ENCODE measurements around the gene LDB2.

The LDB2 gene

DNA sequence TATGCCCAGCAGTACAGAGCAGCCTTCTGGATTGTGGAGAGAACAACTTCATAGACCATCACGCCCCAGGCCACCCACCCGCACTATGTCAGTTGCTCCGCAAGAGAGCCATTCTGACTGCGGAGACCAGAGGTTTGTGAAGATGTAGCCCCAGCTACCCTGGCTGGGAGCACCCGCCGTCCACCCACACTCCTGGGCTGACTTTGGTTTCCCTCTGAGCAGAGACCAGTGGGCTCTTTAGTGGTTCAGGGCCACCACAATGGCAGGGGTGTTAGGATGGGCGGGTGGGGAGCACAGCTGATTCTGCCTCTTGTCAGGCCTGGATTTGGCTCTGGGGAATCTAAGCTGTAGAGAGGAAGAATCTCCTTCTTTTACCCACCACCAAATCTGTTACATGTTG is 313.4 kb downstream of the LDB2 start:
- DNase-seq (ENCODE audit: low read depth): no peak
- Histone ChIP-seq H3K4me3 (ENCODE audit: low read length) (no peak overlapping the region), H3K36me3 (ENCODE audit: control insufficient read depth, insufficient read depth, low read length, severe bottlenecking) (no peaks in the 10 kb centered on the region), H3K9me3 (ENCODE audit: control insufficient read depth, low read length) (no peaks in the 10 kb centered on the region), H3K4me1 (ENCODE audit: control insufficient read depth, insufficient read depth, low read length) (peaks cover 10% of the 10 kb centered on the region), H3K27me3 (replicated peaks; ENCODE audit: control insufficient read depth, insufficient read depth, low read length) (no peaks in the 10 kb centered on the region), H3K9ac (ENCODE audit: low read length) (no peak overlapping the region)

DNA sequence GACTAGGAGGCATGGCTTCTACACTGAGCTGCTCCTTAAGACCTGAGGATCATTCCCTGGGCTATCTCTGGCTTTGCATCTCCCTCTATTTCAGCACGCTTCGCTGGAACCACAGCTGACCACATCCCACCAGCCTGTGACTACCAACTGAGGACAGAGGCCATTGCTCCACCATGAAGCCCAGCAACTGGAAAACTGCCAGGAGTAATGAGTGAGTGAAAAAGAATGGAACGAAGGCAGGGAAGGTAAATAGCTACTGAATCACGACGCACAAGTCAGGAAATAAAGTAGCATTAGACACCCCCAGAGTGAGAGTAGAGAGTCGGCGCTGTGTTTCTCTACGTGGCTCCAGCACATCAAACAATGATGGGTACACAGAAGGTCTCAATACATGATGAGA is 314.7 kb downstream of the LDB2 start:
- Histone ChIP-seq H3K27me3 (replicated peaks; ENCODE audit: control insufficient read depth, insufficient read depth, low read length) (no peaks in the 10 kb centered on the region), H3K36me3 (ENCODE audit: control insufficient read depth, insufficient read depth, low read length, severe bottlenecking) (no peaks in the 10 kb centered on the region), H3K9me3 (ENCODE audit: control insufficient read depth, low read length) (no peaks in the 10 kb centered on the region), H3K4me3 (ENCODE audit: low read length) (no peak overlapping the region), H3K9ac (ENCODE audit: low read length) (no peak overlapping the region), H3K4me1 (ENCODE audit: control insufficient read depth, insufficient read depth, low read length) (peaks cover 10% of the 10 kb centered on the region)
- DNase-seq (ENCODE audit: low read depth): peak; percentile 22

DNA sequence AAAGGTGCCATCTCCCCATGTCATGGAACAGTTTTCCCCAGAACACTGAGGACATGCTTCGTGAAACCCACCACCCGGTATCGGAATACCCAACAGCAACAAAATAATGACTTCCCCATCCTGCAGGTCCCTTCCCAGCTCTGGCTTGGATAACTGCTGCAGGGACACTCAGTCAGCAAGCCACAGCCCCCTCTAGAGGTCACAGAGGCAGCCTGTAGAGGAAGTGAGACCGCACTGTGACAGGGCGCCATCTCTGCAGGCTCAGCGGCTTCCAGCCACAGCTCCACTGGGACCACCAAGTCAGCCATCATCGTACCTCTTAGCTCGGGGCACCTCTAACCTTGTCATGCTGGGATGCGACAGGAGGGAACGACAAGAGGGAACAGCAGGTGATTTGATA is 315.9 kb downstream of the LDB2 start:
- H3K27me3 ChIP-seq (replicated peaks; ENCODE audit: control insufficient read depth, insufficient read depth, low read length): no peaks in the 10 kb centered on the region
- DNase-seq (ENCODE audit: low read depth): no peak
- no peaks in the 10 kb centered on the region for H3K36me3 ChIP-seq (ENCODE audit: control insufficient read depth, insufficient read depth, low read length, severe bottlenecking)
- no peak overlapping the region for H3K4me3 ChIP-seq (ENCODE audit: low read length)
- no peaks in the 10 kb centered on the region for H3K9me3 ChIP-seq (ENCODE audit: control insufficient read depth, low read length)
- H3K4me1 ChIP-seq (ENCODE audit: control insufficient read depth, insufficient read depth, low read length): peaks cover 10% of the 10 kb centered on the region
- H3K9ac ChIP-seq (ENCODE audit: low read length): no peak overlapping the region

DNA sequence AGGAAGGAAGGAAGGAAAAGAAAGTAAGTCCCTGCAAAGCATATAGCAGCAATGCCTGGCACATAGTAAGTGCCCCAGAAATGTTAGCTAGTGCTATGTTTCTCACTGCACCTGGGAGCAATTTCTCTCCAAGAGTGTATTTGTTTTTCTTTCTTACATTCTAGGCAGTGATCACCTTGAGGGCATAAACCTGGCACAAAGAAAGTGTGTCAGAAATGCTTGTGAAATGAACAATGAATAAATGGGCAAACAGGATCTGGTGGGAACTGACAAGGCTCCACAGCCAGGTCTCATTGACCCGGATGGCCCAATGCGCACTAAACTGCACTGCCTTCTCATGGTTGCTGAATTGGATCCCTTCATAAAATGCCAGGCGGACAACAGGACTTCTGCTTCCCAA is 316.4 kb downstream of the LDB2 start:
- Histone ChIP-seq H3K4me3 (ENCODE audit: low read length) (no peak overlapping the region), H3K4me1 (ENCODE audit: control insufficient read depth, insufficient read depth, low read length) (peaks cover 10% of the 10 kb centered on the region), H3K9ac (ENCODE audit: low read length) (no peak overlapping the region), H3K9me3 (ENCODE audit: control insufficient read depth, low read length) (no peaks in the 10 kb centered on the region), H3K36me3 (ENCODE audit: control insufficient read depth, insufficient read depth, low read length, severe bottlenecking) (no peaks in the 10 kb centered on the region), H3K27me3 (replicated peaks; ENCODE audit: control insufficient read depth, insufficient read depth, low read length) (no peaks in the 10 kb centered on the region)
- DNase-seq (ENCODE audit: low read depth): no peak

DNA sequence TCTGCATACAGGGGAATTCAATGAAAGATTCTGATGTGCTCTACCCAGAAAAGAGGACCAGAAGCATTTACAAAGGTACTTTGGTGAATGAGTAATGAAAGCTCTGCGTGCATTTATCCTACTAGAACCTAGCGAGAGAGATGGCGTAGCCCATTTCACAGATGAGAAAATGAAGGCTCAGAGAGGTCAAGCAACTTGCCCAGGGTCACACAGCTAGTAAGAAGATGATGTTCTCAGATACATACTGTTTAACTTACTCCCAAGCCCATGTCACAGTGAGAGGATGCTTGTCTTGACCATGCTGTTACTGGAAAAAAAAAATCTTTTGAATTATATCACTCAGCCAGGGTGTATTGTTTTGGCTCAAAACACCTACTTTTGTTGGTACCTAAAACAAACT is 317.3 kb downstream of the LDB2 start:
- no peaks in the 10 kb centered on the region for H3K9me3 ChIP-seq (ENCODE audit: control insufficient read depth, low read length)
- no peak overlapping the region for H3K4me3 ChIP-seq (ENCODE audit: low read length)
- no peak overlapping the region for H3K9ac ChIP-seq (ENCODE audit: low read length)
- DNase-seq (ENCODE audit: low read depth): no peak
- peaks cover 8% of the 10 kb centered on the region for H3K4me1 ChIP-seq (ENCODE audit: control insufficient read depth, insufficient read depth, low read length)
- H3K36me3 ChIP-seq (ENCODE audit: control insufficient read depth, insufficient read depth, low read length, severe bottlenecking): no peaks in the 10 kb centered on the region
- no peaks in the 10 kb centered on the region for H3K27me3 ChIP-seq (replicated peaks; ENCODE audit: control insufficient read depth, insufficient read depth, low read length)

DNA sequence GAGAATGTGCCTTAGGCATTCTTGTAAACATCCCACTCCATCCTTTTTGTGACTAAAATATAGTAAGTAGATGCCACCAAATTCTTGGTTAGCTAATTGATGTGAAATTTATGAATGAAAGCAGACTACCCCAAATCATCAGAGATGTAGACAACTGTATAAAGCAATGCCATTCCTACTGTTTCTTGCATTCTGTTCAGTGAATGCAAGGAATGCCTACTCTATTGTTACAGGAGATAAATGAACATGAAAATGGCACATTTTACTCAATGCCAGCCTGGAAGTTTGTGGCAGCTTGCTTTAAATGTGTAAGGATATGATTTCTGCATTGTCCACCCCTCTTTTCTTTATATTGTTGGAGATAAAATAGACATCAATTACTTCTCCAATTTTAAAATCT is 317.9 kb downstream of the LDB2 start:
- Histone ChIP-seq H3K36me3 (ENCODE audit: control insufficient read depth, insufficient read depth, low read length, severe bottlenecking) (no peaks in the 10 kb centered on the region), H3K9ac (ENCODE audit: low read length) (no peak overlapping the region), H3K4me3 (ENCODE audit: low read length) (no peak overlapping the region), H3K4me1 (ENCODE audit: control insufficient read depth, insufficient read depth, low read length) (peaks cover 2% of the 10 kb centered on the region), H3K27me3 (replicated peaks; ENCODE audit: control insufficient read depth, insufficient read depth, low read length) (no peaks in the 10 kb centered on the region), H3K9me3 (ENCODE audit: control insufficient read depth, low read length) (no peaks in the 10 kb centered on the region)
- DNase-seq (ENCODE audit: low read depth): peak; percentile 11

DNA sequence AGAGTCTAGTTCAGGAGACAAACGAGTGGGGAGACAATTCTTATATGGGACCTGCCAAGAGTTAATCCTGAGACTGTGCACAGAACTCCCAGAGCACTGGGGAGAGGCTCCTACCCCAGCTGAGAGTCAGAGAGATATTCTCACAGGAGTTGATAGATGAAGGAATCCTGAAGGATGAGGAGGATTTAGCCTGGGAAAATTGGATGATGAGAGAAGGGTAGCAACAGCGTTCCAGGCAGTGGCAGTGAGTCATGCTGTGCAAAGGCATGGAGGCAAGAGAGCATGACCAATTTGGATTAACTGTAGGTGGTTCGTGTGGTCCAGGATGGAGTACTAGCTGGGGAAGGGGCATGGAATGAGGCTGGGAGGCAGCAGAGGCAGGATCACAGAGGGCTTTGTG is 318.6 kb downstream of the LDB2 start:
- H3K4me1 ChIP-seq (ENCODE audit: control insufficient read depth, insufficient read depth, low read length): no peaks in the 10 kb centered on the region
- H3K27me3 ChIP-seq (replicated peaks; ENCODE audit: control insufficient read depth, insufficient read depth, low read length): no peaks in the 10 kb centered on the region
- peak; percentile 62 for DNase-seq (ENCODE audit: low read depth)
- H3K9ac ChIP-seq (ENCODE audit: low read length): no peak overlapping the region
- no peaks in the 10 kb centered on the region for H3K9me3 ChIP-seq (ENCODE audit: control insufficient read depth, low read length)
- no peak overlapping the region for H3K4me3 ChIP-seq (ENCODE audit: low read length)
- no peaks in the 10 kb centered on the region for H3K36me3 ChIP-seq (ENCODE audit: control insufficient read depth, insufficient read depth, low read length, severe bottlenecking)

DNA sequence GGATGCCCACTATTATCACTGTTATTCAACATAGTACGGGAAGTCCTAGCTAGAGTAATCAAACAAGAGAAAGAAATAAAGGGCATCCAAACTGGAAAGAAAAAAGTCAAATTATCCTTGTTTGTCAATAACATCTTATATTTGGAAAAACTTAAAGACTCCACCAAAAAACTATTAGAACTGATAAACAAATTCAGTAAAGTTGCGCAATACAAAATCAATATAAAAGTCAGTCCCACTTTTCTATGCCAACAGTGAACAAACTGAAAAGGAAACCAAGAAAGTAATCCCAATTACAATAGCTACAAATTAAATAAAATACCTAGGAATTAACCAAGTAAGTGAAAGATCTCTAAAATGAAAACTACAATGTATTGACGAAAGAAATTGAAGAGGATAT is 321.3 kb downstream of the LDB2 start:
- Histone ChIP-seq H3K9me3 (ENCODE audit: control insufficient read depth, low read length) (no peaks in the 10 kb centered on the region), H3K9ac (ENCODE audit: low read length) (no peak overlapping the region), H3K4me1 (ENCODE audit: control insufficient read depth, insufficient read depth, low read length) (peaks cover 18% of the 10 kb centered on the region), H3K27me3 (replicated peaks; ENCODE audit: control insufficient read depth, insufficient read depth, low read length) (no peaks in the 10 kb centered on the region), H3K36me3 (ENCODE audit: control insufficient read depth, insufficient read depth, low read length, severe bottlenecking) (no peaks in the 10 kb centered on the region), H3K4me3 (ENCODE audit: low read length) (no peak overlapping the region)
- DNase-seq (ENCODE audit: low read depth): no peak

DNA sequence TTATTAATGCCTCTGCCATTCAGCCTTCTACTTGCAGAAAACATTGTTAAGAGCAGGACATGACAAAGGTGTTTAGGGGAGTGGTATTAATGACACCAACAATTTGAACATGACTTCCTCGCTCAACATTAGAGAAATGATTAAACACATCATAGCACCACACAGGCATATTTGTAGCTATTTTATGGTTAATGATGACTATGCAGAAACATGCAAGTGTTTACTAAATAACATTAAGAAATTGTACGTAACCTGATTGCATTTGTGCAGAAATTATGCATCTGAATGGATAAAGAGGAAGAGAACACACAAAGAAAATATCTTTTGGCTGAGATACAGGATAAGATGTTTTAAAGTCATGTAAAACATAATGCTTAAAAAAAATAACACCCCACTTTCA is 323.5 kb downstream of the LDB2 start:
- Histone ChIP-seq H3K36me3 (ENCODE audit: control insufficient read depth, insufficient read depth, low read length, severe bottlenecking) (no peaks in the 10 kb centered on the region), H3K4me3 (ENCODE audit: low read length) (no peak overlapping the region), H3K27me3 (replicated peaks; ENCODE audit: control insufficient read depth, insufficient read depth, low read length) (no peaks in the 10 kb centered on the region), H3K9ac (ENCODE audit: low read length) (no peak overlapping the region), H3K4me1 (ENCODE audit: control insufficient read depth, insufficient read depth, low read length) (peaks cover 18% of the 10 kb centered on the region), H3K9me3 (ENCODE audit: control insufficient read depth, low read length) (no peaks in the 10 kb centered on the region)
- DNase-seq (ENCODE audit: low read depth): no peak

DNA sequence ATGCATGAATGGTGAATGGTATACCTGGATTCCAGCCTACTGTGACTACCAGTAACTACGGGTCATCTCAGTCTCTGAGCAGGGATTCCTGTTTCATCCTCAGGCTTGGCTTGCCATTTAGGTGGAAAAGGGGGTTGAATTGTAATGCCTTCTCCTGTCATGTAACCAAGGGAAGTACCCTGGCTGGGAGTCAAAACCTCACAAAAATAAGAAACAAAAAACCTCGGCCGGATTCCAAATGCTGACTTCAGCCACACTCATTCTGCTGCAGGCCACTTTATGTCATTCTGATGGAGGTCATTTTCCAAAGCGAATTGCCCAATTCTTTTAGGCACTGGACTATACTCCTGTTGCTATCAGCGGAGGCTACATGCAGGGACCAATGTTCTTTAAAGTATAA is 324.7 kb downstream of the LDB2 start:
- H3K27me3 ChIP-seq (replicated peaks; ENCODE audit: control insufficient read depth, insufficient read depth, low read length): no peaks in the 10 kb centered on the region
- no peak overlapping the region for H3K9ac ChIP-seq (ENCODE audit: low read length)
- no peak overlapping the region for H3K4me3 ChIP-seq (ENCODE audit: low read length)
- DNase-seq (ENCODE audit: low read depth): peak; percentile 93
- H3K9me3 ChIP-seq (ENCODE audit: control insufficient read depth, low read length): no peaks in the 10 kb centered on the region
- H3K4me1 ChIP-seq (ENCODE audit: control insufficient read depth, insufficient read depth, low read length): peaks cover 18% of the 10 kb centered on the region
- H3K36me3 ChIP-seq (ENCODE audit: control insufficient read depth, insufficient read depth, low read length, severe bottlenecking): no peaks in the 10 kb centered on the region

DNA sequence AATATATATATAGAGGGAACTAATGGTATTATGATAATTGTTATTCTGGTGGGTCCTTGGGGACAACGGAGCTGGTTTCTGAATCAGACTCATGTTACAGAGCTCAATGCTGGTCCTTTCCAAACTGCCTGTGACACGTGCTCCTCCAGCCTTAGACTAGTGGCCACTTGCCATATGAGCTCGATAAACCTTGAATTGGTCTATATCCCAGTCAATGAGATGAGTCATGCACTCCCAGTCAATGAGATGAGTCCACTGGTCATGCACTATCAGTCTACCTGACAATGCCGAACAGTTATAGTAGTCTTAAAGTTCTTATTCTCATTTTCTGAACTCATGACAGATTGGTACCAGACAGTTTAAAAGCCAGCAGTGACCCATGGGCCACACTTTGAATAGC is 325.2 kb downstream of the LDB2 start:
- no peaks in the 10 kb centered on the region for H3K9me3 ChIP-seq (ENCODE audit: control insufficient read depth, low read length)
- peak; percentile 9 for DNase-seq (ENCODE audit: low read depth)
- H3K4me1 ChIP-seq (ENCODE audit: control insufficient read depth, insufficient read depth, low read length): peaks cover 18% of the 10 kb centered on the region
- no peaks in the 10 kb centered on the region for H3K36me3 ChIP-seq (ENCODE audit: control insufficient read depth, insufficient read depth, low read length, severe bottlenecking)
- H3K4me3 ChIP-seq (ENCODE audit: low read length): no peak overlapping the region
- H3K27me3 ChIP-seq (replicated peaks; ENCODE audit: control insufficient read depth, insufficient read depth, low read length): no peaks in the 10 kb centered on the region
- H3K9ac ChIP-seq (ENCODE audit: low read length): no peak overlapping the region

DNA sequence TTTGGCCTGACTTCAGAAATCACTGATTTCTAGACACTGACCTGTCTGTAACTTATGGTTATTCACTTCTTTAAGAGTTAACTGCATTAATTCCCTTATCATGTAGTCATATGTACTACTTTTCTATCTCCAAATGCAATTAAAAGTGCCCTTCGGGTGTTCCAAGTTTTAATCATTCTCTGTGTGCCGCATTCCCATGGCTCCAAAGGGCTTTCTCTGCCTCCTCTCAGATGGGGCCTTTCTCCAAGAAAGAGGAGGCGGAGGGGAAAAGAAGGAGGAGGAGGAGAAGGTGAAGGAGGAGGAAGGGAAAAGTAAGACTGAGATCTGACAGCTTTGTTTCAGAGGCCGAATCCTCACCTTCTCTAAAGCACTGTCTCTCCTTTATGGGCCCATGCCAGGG is 325.8 kb downstream of the LDB2 start:
- Histone ChIP-seq H3K9me3 (ENCODE audit: control insufficient read depth, low read length) (no peaks in the 10 kb centered on the region), H3K27me3 (replicated peaks; ENCODE audit: control insufficient read depth, insufficient read depth, low read length) (no peaks in the 10 kb centered on the region), H3K9ac (ENCODE audit: low read length) (no peak overlapping the region), H3K4me3 (ENCODE audit: low read length) (no peak overlapping the region), H3K4me1 (ENCODE audit: control insufficient read depth, insufficient read depth, low read length) (peaks cover 18% of the 10 kb centered on the region), H3K36me3 (ENCODE audit: control insufficient read depth, insufficient read depth, low read length, severe bottlenecking) (no peaks in the 10 kb centered on the region)
- no peak for DNase-seq (ENCODE audit: low read depth)

Data from adipocyte (in vitro differentiated cells).